H9 (cell line): ENCODE data around the gene GLS. TPM values are rescaled to one million over a fixed set of nuclear protein-coding genes. Genes with fewer than 3 reads are reported as not detected.
"Not testable (repeated sequence)": the region's sequence is repeated elsewhere in the genome, so short reads cannot be mapped to it uniquely, and the experiment has no call there.

ENCODE experiments used
- DNase-seq: peaks from one replicate; pipeline ENCODE4 v3.0.0-alpha.2; 2017
- H2AFZ ChIP-seq: one replicate; pipeline ENCODE4 v1.6.1; 2013; ENCODE audit warnings: mild to moderate bottlenecking, low read length, control low read depth, moderate library complexity
- H2AK5ac ChIP-seq: 2 replicates; pipeline ENCODE4 v1.6.1; 2013; ENCODE audit warnings: low read length, control low read depth, mixed read lengths; ENCODE audit not compliant: insufficient read length
- H2BK120ac ChIP-seq: one replicate; pipeline ENCODE4 v1.6.1; 2013; ENCODE audit warnings: low read depth, mild to moderate bottlenecking, low read length, control low read depth, inconsistent platforms; ENCODE audit not compliant: poor library complexity, severe bottlenecking
- H2BK12ac ChIP-seq: 2 replicates; pipeline ENCODE4 v1.6.1; 2013; ENCODE audit warnings: low read length, control low read depth, mixed read lengths, low read depth; ENCODE audit not compliant: insufficient read length
- H2BK15ac ChIP-seq: 2 replicates; pipeline ENCODE4 v1.6.1; 2013; ENCODE audit warnings: low read depth, low read length, control low read depth
- H2BK20ac ChIP-seq: one replicate; pipeline ENCODE4 v1.6.1; 2013; ENCODE audit warnings: low read depth, mild to moderate bottlenecking, low read length, control low read depth, inconsistent platforms; ENCODE audit not compliant: poor library complexity, severe bottlenecking
- H2BK5ac ChIP-seq: 2 replicates; pipeline ENCODE4 v1.6.1; 2013; ENCODE audit warnings: low read length, control low read depth, mixed read lengths; ENCODE audit not compliant: insufficient read length
- H3K14ac ChIP-seq: 2 replicates; pipeline ENCODE4 v1.6.1; 2013; ENCODE audit warnings: low read length, control low read depth; ENCODE audit not compliant: insufficient read depth
- H3K18ac ChIP-seq: 2 replicates; pipeline ENCODE4 v1.6.1; 2013; ENCODE audit warnings: low read depth, mild to moderate bottlenecking, mixed read lengths, low read length, control low read depth; ENCODE audit not compliant: insufficient read length
- H3K23ac ChIP-seq: 2 replicates; pipeline ENCODE4 v1.6.1; 2013; ENCODE audit warnings: low read length, control low read depth, mixed read lengths, low read depth; ENCODE audit not compliant: insufficient read length
- H3K23me2 ChIP-seq: 2 replicates; pipeline ENCODE4 v1.6.1; 2013; ENCODE audit warnings: low read depth, mild to moderate bottlenecking, mixed read lengths, low read length, control low read depth; ENCODE audit not compliant: insufficient read length, poor library complexity, severe bottlenecking
- H3K27ac ChIP-seq: 2 replicates; pipeline ENCODE4 v1.5.1; 2013; ENCODE audit warnings: low read length, control low read depth, mixed read lengths, low read depth; ENCODE audit not compliant: insufficient read length
- H3K27me3 ChIP-seq: 2 replicates; pipeline ENCODE4 v1.6.1; 2013; ENCODE audit warnings: low read length, control low read depth, inconsistent platforms; ENCODE audit not compliant: insufficient read depth
- H3K4ac ChIP-seq: 2 replicates; pipeline ENCODE4 v1.6.1; 2013; ENCODE audit warnings: low read depth, mild to moderate bottlenecking, control low read depth, inconsistent platforms, low read length, moderate library complexity
- H3K4me1 ChIP-seq: 2 replicates; pipeline ENCODE4 v1.6.1; 2013; ENCODE audit warnings: low read length, control low read depth, inconsistent platforms; ENCODE audit not compliant: insufficient read depth
- H3K4me2 ChIP-seq: 2 replicates; pipeline ENCODE4 v1.6.1; 2013; ENCODE audit warnings: low read length, control low read depth, mixed read lengths; ENCODE audit not compliant: insufficient read length, insufficient read depth
- H3K56ac ChIP-seq: 2 replicates; pipeline ENCODE4 v1.6.1; 2013; ENCODE audit warnings: low read depth, mild to moderate bottlenecking, mixed read lengths, low read length, control low read depth; ENCODE audit not compliant: insufficient read length
- H3K79me1 ChIP-seq: 2 replicates; pipeline ENCODE4 v1.6.1; 2013; ENCODE audit warnings: low read depth, mild to moderate bottlenecking, moderate library complexity, low read length, control low read depth, inconsistent platforms; ENCODE audit not compliant: insufficient read depth, poor library complexity, severe bottlenecking
- H3K79me2 ChIP-seq: 2 replicates; pipeline ENCODE4 v1.6.1; 2013; ENCODE audit warnings: low read length, control low read depth, inconsistent platforms; ENCODE audit not compliant: insufficient read depth
- H3K9ac ChIP-seq: 2 replicates; pipeline ENCODE4 v1.6.1; 2013; ENCODE audit warnings: low read length, control low read depth, mixed read lengths; ENCODE audit not compliant: insufficient read length; ENCODE audit errors: extremely low read depth
- H3K9me3 ChIP-seq: one replicate; pipeline ENCODE4 v1.6.1; 2013; ENCODE audit warnings: low read depth, low read length, inconsistent platforms; ENCODE audit not compliant: control insufficient read depth
- H3T11ph ChIP-seq: one replicate; pipeline ENCODE4 v1.6.1; 2013; ENCODE audit warnings: mild to moderate bottlenecking, low read length, control low read depth, inconsistent platforms
- H4K20me1 ChIP-seq: one replicate; pipeline ENCODE4 v1.6.1; 2013; ENCODE audit not compliant: control insufficient read depth, insufficient read length, insufficient read depth
- H4K5ac ChIP-seq: 2 replicates; pipeline ENCODE4 v1.6.1; 2013; ENCODE audit warnings: low read depth, mild to moderate bottlenecking, mixed read lengths, low read length, control low read depth; ENCODE audit not compliant: insufficient read length
- H4K8ac ChIP-seq: replicated peaks from 2 replicates; pipeline ENCODE4 v1.6.1; 2013; ENCODE audit warnings: low read length, control low read depth, mixed read lengths, low read depth; ENCODE audit not compliant: insufficient read length
- H4K91ac ChIP-seq: 2 replicates; pipeline ENCODE4 v1.6.1; 2013; ENCODE audit warnings: low read depth, mild to moderate bottlenecking, moderate library complexity, mixed read lengths, low read length, control low read depth; ENCODE audit not compliant: insufficient read length
- H3K27ac Mint-ChIP-seq, 3 experiments: 2 replicates in 2 of 3; 3 replicates in 1 of 3; pipeline ENCODE4 v1.8.0; 2020 to 2021; ENCODE audit warnings: mixed read lengths in 3 of 3, mild to moderate bottlenecking in 1 of 3, moderate library complexity in 1 of 3
- H3K27me3 Mint-ChIP-seq: 2 replicates; pipeline ENCODE4 v1.8.0; 2021; ENCODE audit warnings: low read depth, mild to moderate bottlenecking, moderate library complexity, mixed read lengths
- H3K36me3 Mint-ChIP-seq, 3 experiments: 2 replicates in 2 of 3; 3 replicates in 1 of 3; pipeline ENCODE4 v1.8.0; 2020 to 2021; ENCODE audit warnings: low read depth in 3 of 3, mixed read lengths in 3 of 3; ENCODE audit not compliant: insufficient read depth in 1 of 3
- H3K4me1 Mint-ChIP-seq, 2 experiments: 2 replicates each; pipeline ENCODE4 v1.8.0; 2020; ENCODE audit warnings: mixed read lengths in 2 of 2
- H3K4me3 Mint-ChIP-seq, 2 experiments: 2 replicates in 1 of 2; 3 replicates in 1 of 2; pipeline ENCODE4 v1.8.0; 2020 to 2021; ENCODE audit warnings: mild to moderate bottlenecking in 2 of 2, mixed read lengths in 2 of 2, moderate library complexity in 1 of 2
- H3K9me3 Mint-ChIP-seq, 2 experiments: 2 replicates in 1 of 2; 3 replicates in 1 of 2; pipeline ENCODE4 v1.8.0; 2020; ENCODE audit warnings: mild to moderate bottlenecking in 2 of 2, mixed read lengths in 2 of 2, moderate library complexity in 1 of 2
- CTCF ChIP-seq: fragments of 200-600 bp; sonication (generic); conservative IDR thresholded peaks from 3 replicates; pipeline ENCODE4 v1.8.0; 2021; ENCODE audit warnings: antibody characterized with exemption, mild to moderate bottlenecking
- WGBS: extraction: QIAGEN DNeasy Blood & Tissue Kit; methylation state at CpG from one replicate; pipeline ENCODE4 v1.1.7; 2013; ENCODE audit warnings: missing lambda C conversion rate, low lambda C conversion rate, mixed read lengths; ENCODE audit not compliant: insufficient read length; ENCODE audit errors: extremely low coverage; 5-methylcytosine and 5-hydroxymethylcytosine counted together
- total RNA-seq: library from RNA; stranded (reverse); gene quantifications from 2 replicates; pipeline ENCODE4 v1.2.1, GENCODE V29; 2021

GLS gene
- total RNA-seq, 1 experiment from 2014 or later, result 69.3 TPM

DNA sequence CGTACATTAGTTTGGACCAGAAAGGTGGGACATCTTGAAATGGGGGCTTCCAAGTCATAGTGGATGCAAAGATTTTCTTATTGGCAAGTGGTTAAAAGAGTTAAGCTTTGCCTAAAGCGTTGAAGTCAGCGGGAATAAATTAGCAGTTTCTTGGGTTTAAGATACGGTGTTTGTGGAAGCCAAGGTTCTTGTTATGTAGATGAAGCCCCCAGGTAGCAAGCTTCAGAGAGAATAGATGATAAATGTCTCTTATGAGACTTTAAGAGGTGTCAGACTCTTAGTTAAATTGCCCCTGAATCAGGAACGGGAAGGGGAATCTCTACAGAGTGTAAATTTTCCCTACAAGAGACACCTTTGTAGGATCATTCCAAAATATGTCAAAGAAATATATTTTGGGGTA, 10.9 kb upstream of the GLS start:
- no peak overlapping the region for H4K91ac ChIP-seq
- no peak overlapping the region for H2AK5ac ChIP-seq
- H3K4me2 ChIP-seq, result peak overlapping the region; percentile 21
- no peak overlapping the region for H3K9ac ChIP-seq
- Mint-ChIP-seq H3K9me3 (peaks cover 18 to 21% of the 10 kb centered on the region in 2 experiments), H3K27ac (peak overlapping the region in 2 of 3 experiments; percentile 2 to 68; a peak in 5 of 7 replicates), H3K4me1 (peaks cover 25 to 33% of the 10 kb centered on the region in 2 experiments), H3K4me3 (no peak overlapping the region), H3K27me3 (peaks cover 3% of the 10 kb centered on the region; the same call in 1 of the 2 replicates), H3K36me3 (peaks cover 4 to 34% (median 27%) of the 10 kb centered on the region in 3 experiments)
- no peak overlapping the region for H4K8ac ChIP-seq
- no peak overlapping the region for H4K5ac ChIP-seq
- WGBS, result no CpG with 5 or more reads among the region's 5 CpGs
- H2BK120ac ChIP-seq, result no peak overlapping the region
- H3K9me3 ChIP-seq, result no peaks in the 10 kb centered on the region
- H3K23ac ChIP-seq, result no peak overlapping the region
- H3T11ph ChIP-seq, result no peak overlapping the region
- H3K79me2 ChIP-seq, result no peaks in the 10 kb centered on the region
- H3K18ac ChIP-seq, result no peak overlapping the region
- no peaks in the 10 kb centered on the region for H4K20me1 ChIP-seq
- no peak overlapping the region for H3K14ac ChIP-seq
- no peaks in the 10 kb centered on the region for H3K23me2 ChIP-seq
- no peak overlapping the region for H2BK12ac ChIP-seq
- H3K27ac ChIP-seq, result no peak overlapping the region
- H2BK5ac ChIP-seq, result no peak overlapping the region
- H3K4me1 ChIP-seq, result peaks cover 8% of the 10 kb centered on the region; the same call in 1 of the 2 replicates
- no peaks in the 10 kb centered on the region for H3K27me3 ChIP-seq
- no peak overlapping the region for H2AFZ ChIP-seq
- DNase-seq, result no peak
- H3K79me1 ChIP-seq, result no peaks in the 10 kb centered on the region
- H3K4ac ChIP-seq, result no peak overlapping the region
- TF ChIP-seq CTCF, result no peak
- no peak overlapping the region for H3K56ac ChIP-seq
- no peak overlapping the region for H2BK15ac ChIP-seq
- H2BK20ac ChIP-seq, result no peak overlapping the region

DNA sequence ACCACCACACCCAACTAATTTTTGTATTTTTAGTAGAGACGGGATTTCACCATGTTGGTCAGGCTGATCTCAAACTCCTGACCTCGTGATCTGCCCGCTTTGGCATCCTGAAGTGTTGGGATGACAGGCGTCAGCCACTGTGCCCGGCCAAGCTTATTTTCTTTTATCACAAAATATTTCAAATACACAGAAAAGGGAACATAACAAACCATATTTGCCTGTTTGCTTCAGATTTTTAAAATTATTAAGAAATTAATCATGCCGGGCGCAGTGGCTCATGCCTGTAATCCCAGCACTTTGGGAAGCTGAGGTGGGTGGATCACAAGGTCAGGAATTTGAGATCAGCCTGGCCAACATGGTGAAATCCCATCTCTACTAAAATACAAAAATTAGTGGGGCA, 7.2 kb upstream of the GLS start:
- peaks cover under 1 to 18% (median 12%) of the 10 kb centered on the region in 3 experiments for H3K36me3 Mint-ChIP-seq
- not testable (repeated sequence) for H4K5ac ChIP-seq, H4K91ac ChIP-seq, H3K27me3 Mint-ChIP-seq, H3K9me3 ChIP-seq, H2AFZ ChIP-seq, H2BK20ac ChIP-seq, H3K4ac ChIP-seq, H3K79me2 ChIP-seq, H2BK120ac ChIP-seq, H3K79me1 ChIP-seq, H4K20me1 ChIP-seq, H3K27me3 ChIP-seq, H3K18ac ChIP-seq, H3K4me1 ChIP-seq, H3K23ac ChIP-seq, H4K8ac ChIP-seq, H3K4me3 Mint-ChIP-seq, H3K27ac ChIP-seq, H2AK5ac ChIP-seq, DNase-seq, H3K23me2 ChIP-seq, H3K14ac ChIP-seq, H2BK15ac ChIP-seq, H3K27ac Mint-ChIP-seq, H2BK12ac ChIP-seq, H3K9ac ChIP-seq, H3K4me2 ChIP-seq, H3K56ac ChIP-seq, H3T11ph ChIP-seq, H2BK5ac ChIP-seq, H3K9me3 Mint-ChIP-seq
- WGBS, result no CpG with 5 or more reads among the region's 7 CpGs
- H3K4me1 Mint-ChIP-seq, result peaks cover 25 to 27% of the 10 kb centered on the region in 2 experiments
